Activated T-helper 17 cell treated with anti-CD3 and anti-CD28 coated beads, Interleukin-2, amount 50 U/mL, for 72 hours (primary cell): ENCODE data around the gene RIMBP2. TPM values are rescaled to one million over a fixed set of nuclear protein-coding genes. Genes with fewer than 3 reads are reported as not detected.
"Not testable (repeated sequence)": the region's sequence is repeated elsewhere in the genome, so short reads cannot be mapped to it uniquely, and the experiment has no call there.

Experiments
- ATAC-seq: fragments of 150-1000 bp; cut with Tn5 transposase; replicated peaks from 2 replicates; pipeline ENCODE4 v1.10.0; 2021; ENCODE audit warnings: mild to moderate bottlenecking, moderate library complexity
- H3K27ac Mint-ChIP-seq: one replicate; pipeline ENCODE4 v1.8.0; 2022; ENCODE audit warnings: mixed read lengths
- H3K27me3 Mint-ChIP-seq: one replicate; pipeline ENCODE4 v1.8.0; 2022; ENCODE audit warnings: mixed read lengths
- H3K36me3 Mint-ChIP-seq: one replicate; pipeline ENCODE4 v1.8.0; 2022; ENCODE audit warnings: low read depth, mild to moderate bottlenecking, mixed read lengths
- H3K4me1 Mint-ChIP-seq: one replicate; pipeline ENCODE4 v1.8.0; 2022; ENCODE audit warnings: mixed read lengths
- H3K4me3 Mint-ChIP-seq: one replicate; pipeline ENCODE4 v1.8.0; 2022; ENCODE audit warnings: mild to moderate bottlenecking, mixed read lengths
- H3K9me3 Mint-ChIP-seq: one replicate; pipeline ENCODE4 v1.8.0; 2022; ENCODE audit warnings: mixed read lengths
- total RNA-seq, 2 donors: library from RNA; stranded (reverse); gene quantifications; one replicate each; pipeline ENCODE4 v1.2.3, GENCODE V29; 2022

Gene RIMBP2
- total RNA-seq, 2 donors from 2014 or later = 0.29 TPM; not detected in 1

DNA sequence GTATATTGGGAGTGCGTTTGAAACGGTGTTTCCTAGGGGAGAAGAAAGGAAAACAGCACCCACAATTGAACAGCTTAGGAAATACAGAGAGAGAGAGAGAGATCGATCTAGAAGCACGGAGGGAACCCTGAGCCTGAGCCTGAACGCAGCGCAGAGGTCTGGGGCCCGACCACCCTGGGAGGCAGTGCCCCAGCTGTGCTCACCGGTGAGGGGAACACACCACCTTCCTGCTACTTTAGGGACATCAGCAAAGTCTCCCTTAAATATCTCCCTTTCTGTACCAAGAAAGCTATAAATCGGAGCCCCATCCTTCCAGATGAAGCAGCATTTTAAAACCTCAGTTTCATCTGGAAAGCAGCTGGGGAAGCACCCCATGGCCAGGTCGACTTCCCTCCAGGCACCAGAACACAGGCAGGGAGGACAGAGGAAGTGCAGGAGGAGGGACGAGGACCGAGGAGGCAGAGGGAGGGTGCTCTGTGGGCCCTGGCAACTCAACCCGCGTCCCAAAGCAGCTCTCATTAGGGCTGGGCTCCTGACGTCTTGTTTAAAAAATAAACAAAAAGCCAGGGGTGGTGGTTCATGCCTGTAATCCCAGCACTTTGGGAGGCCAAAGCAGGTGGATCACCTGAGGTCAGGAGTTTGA, 12.2 kb downstream of the RIMBP2 start:
- ATAC-seq = no peak
- Mint-ChIP-seq H3K27me3 (peaks cover 7% of the 10 kb centered on the region), H3K36me3 (no peaks in the 10 kb centered on the region), H3K9me3 (no peaks in the 10 kb centered on the region), H3K4me3 (no peak overlapping the region), H3K4me1 (no peaks in the 10 kb centered on the region), H3K27ac (no peak overlapping the region)

GRCh38 chr12:130702966-130703732, 12.9 kb downstream of the RIMBP2 start:
- Mint-ChIP-seq H3K4me3 (no peak overlapping the region), H3K4me1 (no peaks in the 10 kb centered on the region), H3K9me3 (no peaks in the 10 kb centered on the region), H3K27ac (no peak overlapping the region), H3K36me3 (no peaks in the 10 kb centered on the region), H3K27me3 (peaks cover 7% of the 10 kb centered on the region)
- no peak for ATAC-seq

GRCh38 chr12:130701402-130701744, 14.7 kb downstream of the RIMBP2 start:
- ATAC-seq = no peak
- H3K4me3 Mint-ChIP-seq = no peak overlapping the region
- peaks cover 9% of the 10 kb centered on the region for H3K27me3 Mint-ChIP-seq
- no peaks in the 10 kb centered on the region for H3K36me3 Mint-ChIP-seq
- no peaks in the 10 kb centered on the region for H3K4me1 Mint-ChIP-seq
- no peaks in the 10 kb centered on the region for H3K9me3 Mint-ChIP-seq
- H3K27ac Mint-ChIP-seq = no peak overlapping the region

DNA sequence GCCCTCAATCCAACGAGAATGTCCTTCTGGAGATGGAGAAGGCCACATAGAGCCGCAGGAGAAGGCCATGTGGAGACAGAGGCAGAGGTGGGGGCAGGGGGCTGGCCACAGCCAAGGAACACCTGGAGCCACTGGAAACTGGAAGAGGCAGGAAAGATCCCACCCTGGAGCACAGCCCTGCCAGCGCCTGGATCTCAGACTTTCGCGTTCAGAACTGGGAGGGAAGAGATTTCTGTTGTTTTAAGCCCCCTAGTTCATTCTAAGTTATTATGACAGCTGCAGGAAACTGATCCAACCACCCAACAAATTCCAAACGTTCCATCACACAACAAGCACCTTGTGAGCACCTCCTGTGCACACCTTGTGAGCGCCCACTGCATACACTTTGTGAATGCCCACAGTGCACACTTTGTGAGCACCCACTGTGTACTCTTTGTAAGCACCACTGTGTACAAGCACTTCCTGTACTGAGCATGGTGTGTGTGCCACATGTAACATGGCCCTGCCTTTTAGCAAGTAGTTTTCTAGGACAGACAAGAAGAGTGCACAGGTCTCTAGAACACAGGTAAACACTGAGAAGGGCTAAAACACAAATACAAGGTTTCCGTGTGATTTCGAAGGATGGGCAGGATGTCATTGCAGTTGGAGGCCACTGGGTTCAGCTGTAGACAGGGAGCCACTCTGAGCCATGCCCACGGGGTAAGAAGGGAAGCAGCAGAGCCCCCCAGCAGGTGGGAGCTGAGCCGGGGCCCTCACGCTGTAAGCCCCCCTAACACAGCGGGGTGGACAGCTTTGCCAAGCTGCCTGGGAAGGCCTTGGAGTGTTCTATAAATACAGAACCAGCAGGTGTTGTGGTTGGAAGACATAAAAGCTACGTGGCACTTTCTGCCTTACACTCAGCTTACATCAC, 15.4 kb downstream of the RIMBP2 start:
- Mint-ChIP-seq H3K36me3 (no peaks in the 10 kb centered on the region), H3K4me1 (no peaks in the 10 kb centered on the region), H3K4me3 (no peak overlapping the region), H3K27ac (no peak overlapping the region), H3K27me3 (peaks cover 12% of the 10 kb centered on the region), H3K9me3 (no peaks in the 10 kb centered on the region)
- ATAC-seq = no peak

GRCh38 chr12:130698106-130698505, 18.0 kb downstream of the RIMBP2 start:
- no peak for ATAC-seq
- Mint-ChIP-seq H3K4me1 (no peaks in the 10 kb centered on the region), H3K27me3 (peaks cover 20% of the 10 kb centered on the region), H3K9me3 (no peaks in the 10 kb centered on the region), H3K36me3 (no peaks in the 10 kb centered on the region), H3K27ac (no peak overlapping the region), H3K4me3 (no peak overlapping the region)

- no peaks in the 10 kb centered on the region for H3K9me3 Mint-ChIP-seq
- H3K36me3 Mint-ChIP-seq = no peaks in the 10 kb centered on the region
- H3K27me3 Mint-ChIP-seq = peaks cover 27% of the 10 kb centered on the region
- H3K4me3 Mint-ChIP-seq = no peak overlapping the region
- H3K27ac Mint-ChIP-seq = no peak overlapping the region
- no peak for ATAC-seq
- no peaks in the 10 kb centered on the region for H3K4me1 Mint-ChIP-seq
These were observed 19.6 kb downstream of the RIMBP2 start for GRCh38 chr12:130696379-130697100.

DNA sequence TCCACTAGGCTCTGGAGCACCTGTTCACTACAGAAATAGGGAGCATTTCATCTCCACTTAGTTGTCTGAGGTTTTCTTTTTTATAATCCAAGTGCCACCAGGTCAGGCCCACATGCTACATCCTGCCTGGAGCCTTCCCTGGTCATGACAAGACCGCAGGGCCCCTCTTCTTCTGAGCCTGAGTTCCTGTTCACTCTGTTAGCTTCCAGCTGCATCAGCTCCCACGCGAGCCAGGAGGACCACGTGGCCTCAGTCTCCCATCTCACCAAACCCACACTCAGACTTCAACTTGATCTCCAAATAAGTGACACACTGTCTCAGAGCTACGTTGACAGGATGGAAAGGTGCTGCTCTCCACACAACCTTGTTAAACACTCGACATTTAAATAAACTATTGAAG, 21.0 kb downstream of the RIMBP2 start:
- ATAC-seq = no peak
- H3K4me1 Mint-ChIP-seq = no peaks in the 10 kb centered on the region
- no peaks in the 10 kb centered on the region for H3K36me3 Mint-ChIP-seq
- H3K27ac Mint-ChIP-seq = no peak overlapping the region
- H3K27me3 Mint-ChIP-seq = peaks cover 25% of the 10 kb centered on the region
- H3K4me3 Mint-ChIP-seq = no peak overlapping the region
- H3K9me3 Mint-ChIP-seq = no peaks in the 10 kb centered on the region

GRCh38 chr12:130689408-130690405, 26.4 kb downstream of the RIMBP2 start:
- H3K4me1 Mint-ChIP-seq = no peaks in the 10 kb centered on the region
- no peaks in the 10 kb centered on the region for H3K36me3 Mint-ChIP-seq
- H3K27ac Mint-ChIP-seq = no peak overlapping the region
- no peak for ATAC-seq
- no peak overlapping the region for H3K4me3 Mint-ChIP-seq
- H3K27me3 Mint-ChIP-seq = peaks cover 13% of the 10 kb centered on the region
- H3K9me3 Mint-ChIP-seq = no peaks in the 10 kb centered on the region

DNA sequence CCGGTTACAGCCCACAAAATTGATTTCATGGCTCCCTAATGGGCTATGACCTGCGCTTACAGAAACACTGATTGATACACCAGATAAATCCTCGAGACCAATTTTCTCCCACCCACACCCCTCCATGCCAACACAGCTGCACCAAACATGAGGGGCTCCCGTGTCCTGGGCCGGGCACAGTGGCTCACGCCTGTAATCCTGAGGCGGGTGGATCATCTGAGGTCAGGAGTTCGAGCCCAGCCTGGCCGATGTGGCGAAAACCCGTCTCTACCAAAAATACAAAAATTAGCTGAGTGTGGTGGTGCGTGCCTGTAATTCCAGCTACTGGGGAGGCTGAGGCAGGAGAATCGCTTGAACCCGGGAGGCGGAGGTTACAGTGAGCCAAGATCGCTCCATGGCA, 27.1 kb downstream of the RIMBP2 start:
- peaks cover 15% of the 10 kb centered on the region for H3K27me3 Mint-ChIP-seq
- H3K9me3 Mint-ChIP-seq, H3K36me3 Mint-ChIP-seq, ATAC-seq, H3K4me1 Mint-ChIP-seq, H3K4me3 Mint-ChIP-seq, H3K27ac Mint-ChIP-seq: not testable (repeated sequence)

GRCh38 chr12:130687796-130688778, 28.0 kb downstream of the RIMBP2 start:
- Mint-ChIP-seq H3K9me3 (no peaks in the 10 kb centered on the region), H3K27me3 (peaks cover 16% of the 10 kb centered on the region), H3K4me1 (no peaks in the 10 kb centered on the region), H3K4me3 (no peak overlapping the region), H3K27ac (no peak overlapping the region), H3K36me3 (no peaks in the 10 kb centered on the region)
- ATAC-seq = no peak

DNA sequence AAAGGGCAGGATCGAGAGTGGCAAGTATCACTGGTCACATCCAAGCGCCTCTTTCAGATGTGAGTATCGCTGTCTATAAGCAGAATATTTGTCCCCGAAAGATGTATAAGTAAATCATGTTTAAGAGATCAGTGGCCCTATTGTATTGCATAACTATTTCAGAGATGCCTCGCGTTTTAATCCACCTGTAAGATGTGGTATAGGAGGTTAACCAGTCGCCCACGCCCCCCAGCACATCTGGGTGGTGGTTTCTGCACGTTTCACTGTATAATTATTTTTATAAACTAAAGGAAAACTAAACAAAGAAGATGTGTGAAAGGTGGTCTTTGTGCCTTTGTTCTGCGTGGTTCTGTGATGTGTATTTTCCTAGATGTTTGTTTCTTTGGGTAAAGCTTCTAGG, 28.9 kb downstream of the RIMBP2 start:
- no peak overlapping the region for H3K4me3 Mint-ChIP-seq
- no peaks in the 10 kb centered on the region for H3K36me3 Mint-ChIP-seq
- no peak overlapping the region for H3K27ac Mint-ChIP-seq
- peaks cover 19% of the 10 kb centered on the region for H3K27me3 Mint-ChIP-seq
- ATAC-seq = no peak
- H3K4me1 Mint-ChIP-seq = no peaks in the 10 kb centered on the region
- H3K9me3 Mint-ChIP-seq = no peaks in the 10 kb centered on the region

GRCh38 chr12:130686511-130686991, 29.5 kb downstream of the RIMBP2 start:
- Mint-ChIP-seq H3K4me3 (no peak overlapping the region), H3K36me3 (no peaks in the 10 kb centered on the region), H3K9me3 (no peaks in the 10 kb centered on the region), H3K27me3 (peaks cover 15% of the 10 kb centered on the region), H3K27ac (no peak overlapping the region), H3K4me1 (no peaks in the 10 kb centered on the region)
- no peak for ATAC-seq
